K562 (cell line): ENCODE measurements around the gene MKLN1. TPM values are rescaled to one million over a fixed set of nuclear protein-coding genes. Genes with fewer than 3 reads are reported as not detected.

ENCODE experiments used
- ATF1 ChIP-seq, 2 experiments: fragments of 450-650 bp in 1 of 2; IDR thresholded peaks; 2 replicates each; pipeline ENCODE4 v1.6.1; 2016; ENCODE audit warnings: missing compliant biosample characterization in 1 of 2, missing genetic modification characterization in 1 of 2
- CHAMP1 ChIP-seq: fragments of 450-650 bp; IDR thresholded peaks from 2 replicates; pipeline ENCODE4 v1.6.1; 2016; ENCODE audit warnings: mild to moderate bottlenecking
- CTCF ChIP-seq, 3 experiments: IDR thresholded peaks in 2 of 3; conservative IDR thresholded peaks in 1 of 3; 2 replicates each; pipeline ENCODE4 v1.5.1; 2011 to 2012; ENCODE audit warnings: low read length in 3 of 3, mild to moderate bottlenecking in 3 of 3, control low read depth in 2 of 3, improper control_type of control experiment in 1 of 3, inconsistent platforms in 1 of 3, low read depth in 1 of 3, mixed read lengths in 1 of 3, moderate library complexity in 1 of 3; ENCODE audit not compliant: insufficient read depth in 2 of 3
- DACH1 ChIP-seq: fragments of 450-650 bp; IDR thresholded peaks from 2 replicates; pipeline ENCODE4 v1.6.1; 2018; ENCODE audit not compliant: partially characterized antibody
- STAT5B ChIP-seq: fragments of 250-450 bp; sonication (Bioruptor Pico); IDR thresholded peaks from 2 replicates; pipeline ENCODE4 v1.8.0; 2021; ENCODE audit warnings: mild to moderate bottlenecking, inconsistent platforms
- WHSC1 ChIP-seq: IDR thresholded peaks from one replicate; pipeline ENCODE4 v1.6.1; 2012; ENCODE audit warnings: low read length, control low read depth, inconsistent platforms
- XRCC4 ChIP-seq: IDR thresholded peaks from one replicate; pipeline ENCODE4 v1.6.1; 2011; ENCODE audit not compliant: insufficient read depth, insufficient read length; ENCODE audit errors: extremely low read depth
- ZNF407 ChIP-seq: fragments of 450-650 bp; IDR thresholded peaks from 2 replicates; pipeline ENCODE4 v1.6.1; 2016; ENCODE audit warnings: low read depth
- polyA plus RNA-seq, 8 experiments: library from polyadenylated mRNA; depleted of rRNA in 4 of 8; stranded (reverse) in 5 of 8; unstranded in 3 of 8; fragments of >200 nt; fragmentation: Nextera tagmentation in 2 of 8; fragmentation: Illumina TruSeq in 1 of 8; extraction: Ambion mirVana in 2 of 8; extraction: Trizol in 1 of 8; gene quantifications; 2 replicates each; pipeline versions ENCODE4 v1.2.1 to v1.2.3, GENCODE V29; 2011 to 2014; ENCODE audit warnings: inconsistent platforms in 1 of 8, missing spikeins in 1 of 8
- total RNA-seq, 7 experiments: library from RNA; depleted of rRNA in 6 of 7; stranded (reverse); fragments of >200 nt in 6 of 7; fragmentation: Illumina TruSeq in 2 of 7; extraction: Trizol in 2 of 7; gene quantifications; 2 replicates each; pipeline versions ENCODE4 v1.2.1 to v1.2.3, GENCODE V29; 2011 to 2021; ENCODE audit warnings: low replicate concordance in 1 of 7
- TF ChIP-seq, protein P1 (sequence below), 3 experiments: fragments of 200-800 bp in 1 of 3; sonication (Bioruptor generic) in 1 of 3; sonication (generic) in 1 of 3; formaldehyde crosslinking in 1 of 3; IDR thresholded peaks; 2 replicates each; pipeline versions ENCODE4 v1.6.1 to v1.8.0; 2016 to 2022; ENCODE audit warnings: mild to moderate bottlenecking in 2 of 3, missing compliant biosample characterization in 2 of 3, missing genetic modification characterization in 2 of 3, missing genetic modification reagents in 1 of 3
- TF ChIP-seq, protein P2 (sequence below): fragments of 450-650 bp; IDR thresholded peaks from 2 replicates; pipeline ENCODE4 v1.7.0; 2016; ENCODE audit warnings: borderline replicate concordance

Gene MKLN1
- total and polyA plus RNA-seq, 9 of the 15 experiments (the other 6 are each of a cell fraction or from before 2014, with no cell fraction given): 18.6 to 80.4 (median 56.0) TPM

- TF ChIP-seq, protein P1, sequence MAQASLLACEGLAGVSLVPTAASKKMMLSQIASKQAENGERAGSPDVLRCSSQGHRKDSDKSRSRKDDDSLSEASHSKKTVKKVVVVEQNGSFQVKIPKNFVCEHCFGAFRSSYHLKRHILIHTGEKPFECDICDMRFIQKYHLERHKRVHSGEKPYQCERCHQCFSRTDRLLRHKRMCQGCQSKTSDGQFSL (CRISPR knock-in tag; IDR thresholded peaks at IDR 0.05): 0 out of 2 replicates have a peak, but pooled peaks have one; percentile 33
- TF ChIP-seq, protein P1 (tag; IDR thresholded peaks at IDR 0.05): no peak
- TF ChIP-seq, protein P2, sequence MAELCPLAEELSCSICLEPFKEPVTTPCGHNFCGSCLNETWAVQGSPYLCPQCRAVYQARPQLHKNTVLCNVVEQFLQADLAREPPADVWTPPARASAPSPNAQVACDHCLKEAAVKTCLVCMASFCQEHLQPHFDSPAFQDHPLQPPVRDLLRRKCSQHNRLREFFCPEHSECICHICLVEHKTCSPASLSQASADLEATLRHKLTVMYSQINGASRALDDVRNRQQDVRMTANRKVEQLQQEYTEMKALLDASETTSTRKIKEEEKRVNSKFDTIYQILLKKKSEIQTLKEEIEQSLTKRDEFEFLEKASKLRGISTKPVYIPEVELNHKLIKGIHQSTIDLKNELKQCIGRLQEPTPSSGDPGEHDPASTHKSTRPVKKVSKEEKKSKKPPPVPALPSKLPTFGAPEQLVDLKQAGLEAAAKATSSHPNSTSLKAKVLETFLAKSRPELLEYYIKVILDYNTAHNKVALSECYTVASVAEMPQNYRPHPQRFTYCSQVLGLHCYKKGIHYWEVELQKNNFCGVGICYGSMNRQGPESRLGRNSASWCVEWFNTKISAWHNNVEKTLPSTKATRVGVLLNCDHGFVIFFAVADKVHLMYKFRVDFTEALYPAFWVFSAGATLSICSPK: no peak
- TF ChIP-seq WHSC1 (no peak), CTCF (IDR thresholded peaks at IDR 0.05 in 2 of 3, conservative IDR thresholded peaks at IDR 0.05 in 1 of 3; ENCODE audit: insufficient read depth in 2 of 3, low read depth in 1 of 3, low read length in 3 of 3) (peak; percentile 95 to 99 (median 96)), CHAMP1 (no peak), STAT5B (CRISPR knock-in tag) (no peak), ATF1 (CRISPR knock-in tag; IDR thresholded peaks at IDR 0.05) (no peak), ATF1 (tag; IDR thresholded peaks at IDR 0.05) (no peak), DACH1 (no peak), XRCC4 (no peak), ZNF407 (no peak)
Measured at GRCh38 chr7:131507592-131508331, 180.1 kb downstream of the MKLN1 start (continued).
